NCI-H2081 (cell line): ENCODE measurements around the gene TMEM163.
"Not testable (repeated sequence)": the region's sequence is repeated elsewhere in the genome, so short reads cannot be mapped to it uniquely, and the experiment has no call there.

Experiments
- DNase-seq, 2 experiments: peaks; one replicate each; lab custom pipeline; 2025; lab: John Stamatoyannopoulos, UW

TMEM163 gene

DNA sequence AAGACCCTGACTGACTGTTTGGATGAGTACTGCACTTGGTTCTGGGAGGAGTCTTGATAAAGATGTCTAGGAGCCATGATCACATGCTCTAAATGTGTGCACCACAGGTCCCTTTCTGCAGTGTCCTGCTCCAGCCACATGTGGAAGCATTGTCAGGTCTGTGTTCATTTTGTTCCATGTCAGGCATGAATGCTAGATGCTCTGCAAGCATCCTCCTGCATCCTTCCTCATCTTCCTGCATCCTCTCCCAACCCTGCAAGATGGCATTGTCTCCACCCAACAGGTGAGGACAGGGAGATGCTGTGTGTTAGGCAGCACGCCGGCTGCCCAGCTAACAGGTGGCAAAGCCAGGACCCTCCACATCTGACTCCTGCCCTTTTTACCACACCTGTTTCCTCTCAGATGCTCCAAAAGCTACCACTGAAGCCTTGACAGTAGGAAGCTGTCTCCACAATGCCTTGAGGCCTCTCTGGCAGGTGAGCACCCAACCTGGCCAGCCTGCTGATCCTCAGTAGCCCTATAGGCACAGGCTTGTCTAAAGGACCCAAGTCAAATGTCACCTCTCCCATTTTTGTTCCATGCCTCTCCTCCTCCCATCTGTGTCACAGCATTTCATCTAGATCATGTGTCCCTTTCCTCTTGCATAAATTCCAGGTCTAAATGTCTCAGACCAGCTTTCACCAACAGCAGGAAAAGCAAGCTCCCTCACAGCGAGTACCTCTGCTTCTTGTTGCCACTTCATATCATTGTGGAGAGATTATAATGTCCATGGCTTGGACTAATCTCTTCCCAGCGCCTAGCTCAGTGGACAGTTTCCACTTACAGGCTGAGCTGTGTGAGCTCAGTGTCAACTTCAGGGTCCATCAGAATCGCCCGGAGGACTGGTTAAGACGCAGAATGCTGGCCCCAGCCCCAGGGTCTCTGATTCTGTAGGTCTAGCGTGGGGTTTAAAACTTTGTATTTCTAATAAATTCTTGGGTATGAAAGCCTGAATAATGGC lies 55.0 kb downstream of the TMEM163 start:
- DNase-seq, result no peak

DNA sequence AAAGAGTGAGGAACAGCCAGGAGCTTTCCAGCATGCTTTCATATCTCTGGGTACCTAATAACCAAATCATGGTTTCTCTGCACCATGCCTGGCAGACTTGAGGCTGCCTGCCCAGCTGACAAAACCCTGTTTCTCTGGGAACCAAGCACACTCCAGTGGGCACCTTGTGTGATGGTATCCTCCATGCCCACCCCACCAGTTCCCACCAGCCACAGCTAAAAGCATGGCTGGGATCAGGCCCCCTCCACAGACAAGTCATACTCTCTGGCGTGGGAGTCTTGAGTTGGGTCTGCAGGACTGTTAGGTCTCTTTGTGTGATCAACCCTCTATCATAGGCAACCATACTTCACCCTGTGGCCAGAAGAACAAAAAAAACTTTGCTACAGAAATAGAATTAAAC lies 56.0 kb downstream of the TMEM163 start:
- DNase-seq, result no peak

DNA sequence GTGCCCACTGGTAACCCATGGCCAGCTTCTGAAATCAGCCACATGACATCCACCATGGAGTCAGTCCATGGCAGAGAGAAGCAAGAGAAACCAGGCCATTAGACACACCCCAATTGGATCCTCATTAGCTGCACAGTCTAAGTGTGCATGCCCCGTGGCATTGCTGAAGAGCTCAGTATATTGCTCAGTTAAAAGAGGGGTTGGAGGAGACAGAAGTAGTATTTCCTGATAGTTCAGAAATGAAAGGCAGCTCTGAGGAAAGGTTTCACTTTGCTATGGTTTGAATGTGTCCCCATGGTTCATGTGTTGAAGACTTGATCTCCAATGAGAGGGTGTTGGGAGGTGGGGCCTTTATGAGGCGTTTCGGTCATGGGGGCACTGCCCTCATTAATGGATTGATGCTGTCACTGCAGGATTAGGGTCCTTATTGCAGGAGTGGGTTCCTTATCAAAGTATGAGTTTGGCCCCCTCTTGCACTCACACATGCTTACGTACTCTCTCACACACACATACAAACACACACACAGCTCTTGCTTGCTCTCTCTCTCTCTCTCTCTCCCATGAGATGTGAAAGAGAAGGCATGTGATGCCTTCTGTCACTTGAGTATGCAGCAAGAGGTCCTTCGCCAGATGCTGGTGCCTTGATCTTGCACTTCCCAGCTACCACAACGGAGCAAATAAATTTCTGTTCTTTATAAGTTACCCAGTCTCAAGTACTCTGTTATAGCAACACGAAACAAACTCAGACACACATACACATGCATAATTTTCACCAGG lies 58.0 kb downstream of the TMEM163 start:
- no peak for DNase-seq

DNA sequence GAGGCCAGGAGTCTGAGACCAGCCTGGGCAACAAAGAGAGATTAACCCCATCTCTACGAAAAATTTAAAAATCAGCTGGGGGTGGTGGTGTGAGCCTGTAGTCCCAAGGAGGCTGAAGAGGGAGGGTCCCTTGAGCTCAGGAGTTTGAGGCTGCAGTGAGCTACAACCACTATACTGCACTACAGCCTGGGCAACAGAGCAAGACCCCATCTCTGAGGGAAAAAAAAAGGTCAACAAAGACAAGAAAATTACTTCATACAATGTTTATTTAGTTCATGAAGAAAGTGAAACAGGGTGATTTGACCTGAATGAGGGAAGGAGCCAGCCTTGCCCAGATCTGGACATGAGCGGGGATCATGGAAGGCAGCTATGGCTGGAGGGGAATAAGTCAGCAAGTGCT lies 59.1 kb downstream of the TMEM163 start:
- DNase-seq, result no peak

DNA sequence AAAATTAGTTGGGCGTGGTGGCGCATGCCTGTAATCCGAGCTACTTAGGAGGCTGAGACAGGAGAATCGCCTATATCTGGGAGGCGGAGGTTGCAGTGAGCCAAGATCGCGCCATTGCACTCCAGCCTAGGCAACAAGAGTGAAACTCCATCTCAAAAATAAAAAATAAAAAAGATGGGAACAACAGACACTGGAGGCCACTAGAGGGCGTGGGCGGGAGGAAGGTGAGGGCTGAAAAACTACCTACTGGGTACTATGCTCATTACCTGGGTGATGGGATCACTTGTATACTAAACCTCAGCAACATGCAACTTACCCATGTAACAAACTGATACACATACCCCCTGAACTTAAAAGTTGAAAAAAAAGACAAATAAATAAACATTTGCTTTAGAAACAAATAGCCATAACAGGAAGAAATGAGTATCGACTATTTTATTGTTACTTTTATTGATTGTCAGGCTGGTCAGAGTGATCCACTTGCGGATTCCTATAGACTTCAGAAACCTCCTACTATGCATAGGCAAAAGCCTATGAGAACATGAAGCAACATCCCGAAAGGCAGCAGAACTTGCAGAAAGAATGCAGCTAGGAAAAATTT lies 61.0 kb downstream of the TMEM163 start:
- no peak for DNase-seq

DNA sequence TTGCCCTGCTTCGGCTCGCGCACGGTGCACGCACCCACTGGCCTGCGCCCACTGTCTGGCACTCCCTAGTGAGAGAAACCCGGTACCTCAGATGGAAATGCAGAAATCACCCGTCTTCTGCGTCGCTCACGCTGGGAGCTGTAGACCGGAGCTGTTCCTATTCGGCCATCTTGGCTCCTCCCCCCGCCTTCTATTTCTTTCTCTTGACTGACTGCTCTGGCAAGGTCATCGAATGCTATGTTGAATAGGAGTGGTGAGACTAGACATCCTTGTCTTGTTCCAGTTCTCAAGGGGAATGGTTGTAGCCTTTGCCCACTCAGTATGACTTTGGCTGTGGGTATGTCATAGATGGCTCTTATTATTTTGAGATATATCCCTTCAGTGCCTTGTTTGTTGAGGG lies 62.4 kb downstream of the TMEM163 start:
- DNase-seq, result not testable (repeated sequence)

DNA sequence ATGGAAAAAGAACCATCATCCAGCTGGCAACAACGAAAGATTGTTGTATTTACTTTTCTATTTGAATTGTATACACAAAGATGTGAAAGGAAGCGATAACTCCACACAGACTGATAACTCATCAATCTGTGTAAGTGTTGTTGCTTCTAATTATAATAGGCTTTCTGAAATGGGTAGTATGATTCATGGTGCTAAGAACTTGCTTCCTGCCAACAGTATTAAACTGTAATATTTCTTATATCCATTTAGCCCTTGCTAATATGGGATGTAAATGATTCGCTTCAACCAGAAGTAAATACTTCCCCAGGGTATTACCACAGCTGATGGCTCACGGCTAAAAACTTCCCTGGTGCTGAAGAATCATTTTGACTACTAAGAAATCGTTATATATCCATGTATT lies 70.2 kb downstream of the TMEM163 start:
- DNase-seq, result no peak

DNA sequence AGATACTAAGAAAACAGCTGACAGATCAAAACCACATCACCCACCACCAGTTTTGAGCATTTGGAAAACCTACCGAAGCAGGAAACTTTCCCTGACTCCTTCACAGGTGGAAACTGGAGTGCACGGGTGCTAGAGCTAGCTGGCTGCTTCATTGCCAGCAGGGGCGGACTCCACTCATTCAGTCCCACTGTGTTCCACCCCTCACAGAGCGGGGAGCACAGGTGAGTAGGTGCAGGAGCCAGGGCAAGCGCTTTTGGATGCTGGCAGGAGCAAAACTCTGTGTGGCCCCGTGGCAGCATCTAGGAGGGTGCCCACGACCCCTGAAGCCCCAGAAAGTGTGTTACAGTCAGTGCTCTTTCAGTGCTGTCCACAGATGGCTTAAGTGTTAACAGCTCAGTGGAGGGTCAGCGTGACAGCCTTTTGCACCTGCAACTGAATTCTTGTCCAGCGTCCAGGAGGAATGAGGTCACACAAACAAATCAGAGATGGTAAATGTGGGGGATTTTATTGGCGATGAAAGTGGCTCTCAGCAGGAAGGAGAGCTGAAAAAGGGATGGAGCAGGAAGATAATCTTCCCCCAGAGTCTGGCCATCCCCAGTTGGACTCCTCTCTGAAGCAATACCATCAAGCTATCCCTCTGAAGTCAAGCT lies 71.1 kb downstream of the TMEM163 start:
- DNase-seq, result no peak

DNA sequence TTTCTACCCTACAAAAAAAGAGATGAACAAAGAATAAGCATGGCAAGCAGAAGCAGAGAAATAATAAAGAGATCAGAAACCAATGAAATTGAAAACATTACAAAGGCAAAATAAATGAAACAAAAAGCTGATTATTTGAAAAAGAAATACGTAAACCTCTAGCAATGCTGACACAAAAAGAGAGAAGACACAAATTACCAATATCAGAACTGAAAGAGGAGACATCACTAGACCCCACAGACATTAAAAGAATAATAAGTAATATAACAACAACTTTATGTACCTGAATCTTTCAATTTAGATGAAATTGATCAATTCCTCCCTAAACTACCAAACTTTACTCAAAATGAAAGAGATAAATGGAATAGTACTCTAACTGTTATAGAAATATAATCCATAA lies 75.9 kb downstream of the TMEM163 start:
- DNase-seq, result no peak

DNA sequence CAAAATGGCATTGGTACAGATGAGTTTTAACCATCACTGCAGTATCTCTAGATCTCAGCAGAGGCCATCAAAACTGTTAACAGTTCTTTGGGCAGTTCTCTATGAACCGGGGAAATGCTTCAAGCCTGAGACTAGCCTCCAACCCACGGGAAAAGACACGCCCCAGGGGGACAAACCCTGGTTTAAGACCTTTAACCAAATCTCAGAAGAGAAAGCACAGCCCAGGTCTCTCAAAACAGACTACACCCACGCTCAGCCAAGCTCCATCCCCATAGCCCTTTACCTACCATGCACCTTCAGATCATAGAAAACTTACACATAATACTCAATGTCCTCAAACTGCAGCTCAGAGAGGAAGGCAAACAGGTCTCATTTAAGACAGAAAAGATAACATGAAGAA lies 78.3 kb downstream of the TMEM163 start:
- no peak for DNase-seq

DNA sequence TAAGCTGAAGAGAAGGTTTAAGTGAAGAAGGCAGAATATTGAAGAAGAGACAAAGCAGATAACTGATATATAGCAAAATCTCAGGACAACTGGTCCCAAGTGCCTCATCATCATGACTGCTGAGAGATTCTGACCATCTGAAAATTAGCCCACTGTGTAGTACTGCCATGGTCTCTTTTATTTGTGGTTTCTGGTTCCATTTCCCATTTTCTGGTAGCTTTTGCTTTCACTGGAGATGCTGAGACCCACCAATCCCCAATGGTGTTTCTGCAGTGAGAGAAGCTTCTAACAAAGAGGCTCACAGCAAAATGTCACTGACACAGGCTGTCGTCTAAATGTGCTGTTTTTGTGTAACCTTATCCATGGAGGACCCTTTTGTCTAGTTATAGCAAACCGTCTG lies 79.5 kb downstream of the TMEM163 start:
- no peak for DNase-seq

DNA sequence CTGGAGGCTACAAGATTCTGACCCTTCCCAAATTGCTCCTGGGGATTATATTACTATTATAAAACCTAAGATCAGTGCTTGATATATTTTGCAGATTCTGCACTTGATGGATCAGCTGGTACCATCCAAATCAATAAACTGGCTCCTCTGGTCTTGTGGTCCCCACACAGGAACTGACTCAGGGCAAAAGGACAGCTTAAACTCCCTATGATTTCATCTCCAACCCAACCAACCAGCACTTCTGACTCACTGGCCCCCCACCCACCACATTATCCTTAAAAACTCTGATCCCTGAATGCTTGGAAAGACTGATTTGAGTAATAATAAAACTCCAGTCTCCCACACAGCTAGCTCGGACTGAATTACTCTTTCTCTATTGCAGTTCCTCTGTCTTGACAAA lies 82.1 kb downstream of the TMEM163 start:
- no peak for DNase-seq

DNA sequence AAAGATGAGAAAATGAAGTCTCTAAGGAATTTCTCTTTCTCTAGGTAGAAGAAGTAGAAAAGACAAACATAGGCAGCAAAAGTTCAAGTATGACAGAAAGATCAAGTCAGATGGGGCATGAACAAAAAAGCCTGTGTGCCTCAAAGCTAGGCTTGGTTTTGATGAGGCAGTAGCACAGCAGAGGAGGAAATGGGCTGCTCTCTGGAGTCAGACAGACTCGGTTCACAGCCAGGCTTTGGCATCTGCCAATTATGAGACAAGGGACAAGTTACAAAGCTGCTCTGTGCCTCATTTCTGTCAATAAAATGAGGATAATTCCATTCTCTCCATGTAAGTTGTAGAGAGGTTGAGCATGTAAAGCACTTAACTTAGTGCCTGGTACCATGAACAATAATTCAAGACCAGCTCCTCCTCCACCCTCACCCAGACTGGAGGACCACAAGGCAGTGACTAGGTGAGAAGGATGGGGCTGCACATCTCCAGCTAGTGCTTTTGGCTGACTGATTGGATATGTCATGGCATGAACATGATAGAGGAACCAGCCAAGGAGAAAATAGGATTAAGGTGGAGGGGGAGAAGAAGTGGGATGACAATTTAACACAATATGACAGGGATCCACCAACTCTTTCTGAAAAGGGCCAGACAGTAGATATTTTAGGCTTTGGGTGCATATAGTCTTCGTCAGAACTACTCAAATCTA lies 84.6 kb downstream of the TMEM163 start:
- DNase-seq, result no peak

DNA sequence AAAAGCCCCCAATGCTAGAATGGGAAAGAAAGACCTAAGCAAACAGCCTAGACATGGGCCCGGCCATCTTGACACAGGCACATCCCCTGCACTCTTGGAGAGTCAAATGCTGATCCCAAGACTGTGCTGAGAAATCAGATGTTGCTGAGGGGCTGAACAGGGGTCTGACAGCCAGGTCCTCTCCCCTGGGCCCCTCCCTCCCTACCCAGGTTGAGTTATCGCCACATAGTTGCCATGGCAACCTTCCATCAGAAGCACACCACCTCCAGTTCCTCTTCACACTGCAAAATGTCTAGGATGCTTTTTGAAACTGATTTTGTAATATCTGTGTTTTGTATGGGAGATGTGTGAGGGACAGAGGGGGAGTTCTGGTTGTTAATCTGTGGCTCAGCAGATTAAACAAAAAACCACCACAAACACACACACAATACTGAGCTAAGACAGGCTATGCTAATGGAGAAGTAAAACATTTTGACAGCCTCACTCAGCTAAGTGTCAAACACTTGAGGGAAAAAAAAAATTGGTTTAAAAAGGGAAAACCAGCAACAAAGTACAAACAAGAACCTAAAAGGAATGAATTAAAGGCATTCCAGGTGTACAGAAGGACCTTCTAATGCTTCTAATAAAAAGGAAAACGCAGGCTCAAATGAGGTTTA lies 88.2 kb downstream of the TMEM163 start:
- no peak for DNase-seq

DNA sequence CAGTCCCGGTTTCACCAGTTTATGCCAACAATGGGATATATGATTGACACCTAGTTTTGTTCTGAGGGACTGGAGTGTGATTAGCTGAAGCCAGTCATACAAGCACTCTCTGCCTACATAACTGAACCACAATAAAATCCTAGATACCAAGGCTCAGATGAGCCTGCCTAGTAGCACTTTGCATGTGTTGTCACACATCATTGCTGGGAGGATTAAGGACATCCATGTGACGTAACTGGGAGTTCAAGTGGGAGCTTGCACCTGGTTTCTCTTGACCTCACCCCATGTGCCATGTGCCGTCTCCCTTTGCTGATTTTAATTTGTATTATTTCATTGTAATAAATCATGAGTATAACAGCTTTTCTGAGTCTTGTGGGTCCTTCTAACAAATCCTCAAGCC lies 90.3 kb downstream of the TMEM163 start:
- no peak for DNase-seq

DNA sequence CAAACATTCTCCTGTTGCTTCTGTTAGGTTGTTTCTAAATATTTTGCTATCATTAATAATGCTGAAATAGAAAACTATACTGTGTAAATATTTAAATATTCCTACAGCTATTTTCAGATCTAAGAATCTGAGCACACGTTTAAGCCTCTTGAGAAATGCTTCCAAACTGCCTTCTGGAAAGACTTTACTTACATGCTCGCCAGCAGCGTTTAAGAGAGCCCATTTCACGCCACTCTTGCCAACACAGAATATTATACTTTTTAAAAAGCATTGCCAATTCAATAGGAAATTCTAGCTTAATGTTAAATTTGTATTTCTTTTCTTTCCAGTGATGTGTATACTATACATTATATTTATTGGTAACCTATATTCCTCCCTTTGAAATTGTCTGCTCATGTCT lies 92.0 kb downstream of the TMEM163 start:
- no peak for DNase-seq

DNA sequence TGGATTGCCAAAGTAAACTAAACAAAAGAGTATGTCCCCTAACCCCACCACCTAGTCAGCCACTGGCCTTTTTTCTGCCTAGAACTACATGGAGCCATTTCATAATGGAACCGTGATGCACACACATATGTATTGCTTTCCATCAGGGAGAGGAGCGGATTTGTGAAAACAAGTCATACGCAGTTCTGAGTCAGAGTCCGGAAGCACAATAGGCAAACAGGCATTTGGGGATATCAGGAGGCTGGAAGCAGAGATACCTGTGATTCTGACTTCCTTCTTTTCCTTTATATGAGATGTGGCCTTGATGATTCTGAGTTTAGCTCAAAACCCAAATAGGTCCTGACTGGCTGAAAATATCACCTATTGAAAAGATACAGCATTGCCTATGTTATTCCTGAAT lies 93.5 kb downstream of the TMEM163 start:
- DNase-seq, result no peak

DNA sequence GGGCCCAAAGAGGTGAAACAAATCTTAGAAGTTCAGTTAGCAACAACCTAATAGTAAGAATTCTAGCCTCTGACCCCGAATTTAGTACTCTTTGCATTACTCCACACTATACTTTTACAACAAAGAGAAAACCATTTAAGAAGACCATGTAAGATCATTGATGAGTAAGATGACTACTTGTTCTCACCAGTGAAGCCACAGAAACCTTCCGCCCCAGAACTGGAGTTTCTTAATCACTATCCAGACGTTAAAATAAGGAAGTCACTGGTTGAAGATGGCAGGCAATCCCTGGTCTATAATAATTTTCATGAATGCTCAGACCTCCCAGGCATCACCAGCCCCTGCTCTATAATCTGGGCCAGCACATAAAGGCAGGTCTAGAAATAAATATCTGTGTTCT lies 95.0 kb downstream of the TMEM163 start:
- DNase-seq, result no peak

DNA sequence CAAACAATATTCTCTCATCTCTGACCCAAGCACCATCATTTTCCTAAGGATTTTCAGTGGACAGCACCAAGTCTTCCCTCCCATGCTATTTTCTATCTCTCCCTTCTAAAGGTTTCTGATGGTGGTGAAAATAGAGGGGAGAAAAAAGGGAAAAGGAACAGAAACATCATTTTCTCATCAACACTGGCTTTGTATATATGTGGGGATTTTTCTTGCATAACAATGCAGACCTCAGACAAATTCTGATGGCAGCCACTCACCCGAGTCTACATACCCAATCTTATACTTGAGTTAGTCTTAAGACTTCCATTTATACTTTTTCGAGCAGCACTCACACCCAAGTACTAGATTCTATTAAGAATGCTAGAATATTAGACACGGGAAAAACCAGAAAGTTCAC lies 95.8 kb downstream of the TMEM163 start:
- no peak for DNase-seq

DNA sequence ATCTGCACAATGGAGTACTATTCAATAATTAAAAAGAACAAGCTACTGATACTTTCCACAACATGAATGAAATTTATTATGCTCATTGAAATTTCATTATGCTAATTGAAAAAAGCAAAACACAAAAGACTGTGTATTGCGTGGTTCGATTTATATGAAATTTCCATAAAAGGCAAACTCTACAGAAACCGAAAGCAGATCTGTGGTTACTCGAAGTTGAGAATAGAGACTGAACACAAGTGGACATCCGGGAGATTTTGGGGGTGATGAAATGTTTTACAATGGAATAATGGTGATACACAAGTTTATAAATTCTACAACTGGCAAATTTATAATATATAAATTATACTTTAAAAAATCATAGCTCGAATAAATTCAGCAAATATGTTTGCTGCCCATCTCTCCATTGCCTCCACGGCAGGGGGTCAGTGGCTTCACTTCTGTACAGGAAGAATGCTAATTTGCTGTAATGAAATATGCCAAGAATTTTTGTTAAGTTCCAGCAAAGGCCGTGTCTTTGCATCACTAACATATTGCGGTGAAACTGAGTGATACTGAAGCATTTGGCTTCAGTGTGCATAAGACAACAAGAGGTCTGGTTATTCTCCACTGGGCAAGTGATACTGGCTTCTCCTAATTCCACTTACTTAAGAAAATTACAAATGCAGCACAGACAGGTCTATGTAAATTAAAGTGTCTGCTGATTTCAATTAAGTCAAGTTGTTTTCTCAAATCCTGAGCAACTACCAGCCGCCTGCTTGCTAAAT lies 96.7 kb downstream of the TMEM163 start:
- DNase-seq, result no peak
